ENCODE measurements around the gene TNFSF13B. TPM values are rescaled to one million over a fixed set of nuclear protein-coding genes. Genes with fewer than 3 reads are reported as not detected.

The TNFSF13B gene
- total RNA-seq, 1 donor from 2014 or later = 15.0 TPM

DNA sequence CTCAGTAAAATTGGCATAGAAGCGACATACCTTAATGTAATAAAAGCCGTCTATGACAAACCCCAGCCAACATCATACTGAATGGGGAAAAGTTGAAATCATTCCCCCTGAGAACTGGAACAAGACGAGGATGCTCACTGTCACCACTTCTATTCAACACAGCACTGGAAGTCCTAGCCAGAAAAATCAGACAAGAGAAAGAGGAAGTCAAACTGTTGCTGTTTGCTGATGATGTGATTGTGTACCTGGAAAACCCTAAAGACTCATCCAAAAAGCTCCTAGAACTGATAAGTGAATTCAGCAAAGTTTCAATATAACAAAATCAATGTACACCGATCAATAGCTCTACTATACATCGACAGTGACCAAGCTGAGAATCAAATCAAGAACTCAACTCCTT is 63.3 kb downstream of the TNFSF13B start:
- Histone ChIP-seq H3K27me3 (no peaks in the 10 kb centered on the region), H3K27ac (no peak overlapping the region), H3K4me3 (no peak overlapping the region), H3K9me3 (no peaks in the 10 kb centered on the region), H3K36me3 (no peaks in the 10 kb centered on the region), H3K4me1 (no peaks in the 10 kb centered on the region)
- DNase-seq (ENCODE audit: low spot score in 2 of 2) = no peak
- TF ChIP-seq, protein P1, sequence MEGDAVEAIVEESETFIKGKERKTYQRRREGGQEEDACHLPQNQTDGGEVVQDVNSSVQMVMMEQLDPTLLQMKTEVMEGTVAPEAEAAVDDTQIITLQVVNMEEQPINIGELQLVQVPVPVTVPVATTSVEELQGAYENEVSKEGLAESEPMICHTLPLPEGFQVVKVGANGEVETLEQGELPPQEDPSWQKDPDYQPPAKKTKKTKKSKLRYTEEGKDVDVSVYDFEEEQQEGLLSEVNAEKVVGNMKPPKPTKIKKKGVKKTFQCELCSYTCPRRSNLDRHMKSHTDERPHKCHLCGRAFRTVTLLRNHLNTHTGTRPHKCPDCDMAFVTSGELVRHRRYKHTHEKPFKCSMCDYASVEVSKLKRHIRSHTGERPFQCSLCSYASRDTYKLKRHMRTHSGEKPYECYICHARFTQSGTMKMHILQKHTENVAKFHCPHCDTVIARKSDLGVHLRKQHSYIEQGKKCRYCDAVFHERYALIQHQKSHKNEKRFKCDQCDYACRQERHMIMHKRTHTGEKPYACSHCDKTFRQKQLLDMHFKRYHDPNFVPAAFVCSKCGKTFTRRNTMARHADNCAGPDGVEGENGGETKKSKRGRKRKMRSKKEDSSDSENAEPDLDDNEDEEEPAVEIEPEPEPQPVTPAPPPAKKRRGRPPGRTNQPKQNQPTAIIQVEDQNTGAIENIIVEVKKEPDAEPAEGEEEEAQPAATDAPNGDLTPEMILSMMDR (IDR thresholded peaks at IDR 0.05) = no peak
- intact Hi-C loops (cut with DNase I) = no loop called here

DNA sequence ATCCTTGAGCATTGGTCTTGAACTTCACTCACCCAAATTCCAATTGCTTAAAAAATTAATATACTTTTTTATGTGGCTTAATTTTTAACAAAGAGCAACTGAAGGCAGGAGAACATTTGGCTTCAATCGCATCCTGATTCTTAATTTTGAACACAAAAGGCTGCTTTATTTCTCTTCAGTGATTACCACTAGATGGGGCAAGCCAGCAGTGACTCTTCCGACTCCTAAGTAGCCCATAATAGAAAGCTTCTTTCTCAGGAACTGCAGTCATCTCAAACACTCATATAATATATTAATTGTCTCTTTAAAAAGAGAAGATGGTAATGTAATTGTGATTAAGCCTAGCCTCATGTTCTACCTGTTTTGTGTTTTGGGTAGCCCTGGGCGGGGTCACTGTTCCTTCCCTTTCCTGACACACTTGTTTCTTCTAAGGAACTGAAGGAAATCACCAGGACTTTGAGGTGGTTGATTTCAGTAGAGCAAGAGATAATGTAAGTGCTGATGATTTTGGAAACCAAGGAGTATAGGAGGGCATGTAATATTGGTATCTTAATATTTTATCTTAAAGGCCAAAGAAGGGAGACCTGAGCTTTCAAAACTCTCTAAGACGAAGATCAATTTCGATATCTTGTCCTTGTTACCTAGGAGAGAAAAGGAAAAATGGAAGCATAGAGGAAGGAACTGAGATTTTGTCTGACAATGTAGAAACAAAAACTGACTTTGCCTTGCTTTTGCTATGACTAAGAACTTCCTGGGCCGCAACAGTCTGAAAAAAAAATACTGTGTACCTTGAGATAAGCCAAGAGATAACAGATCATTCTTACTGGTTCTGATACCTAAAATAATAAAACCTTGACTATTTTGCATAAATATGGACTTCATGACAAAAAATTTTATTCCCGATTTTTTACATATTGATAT is 73.1 kb downstream of the TNFSF13B start:
- Histone ChIP-seq H3K27ac (no peak overlapping the region), H3K27me3 (no peaks in the 10 kb centered on the region), H3K36me3 (no peaks in the 10 kb centered on the region), H3K4me3 (no peak overlapping the region), H3K4me1 (no peaks in the 10 kb centered on the region), H3K9me3 (no peaks in the 10 kb centered on the region)
- DNase-seq (ENCODE audit: low spot score in 2 of 2) = no peak
- intact Hi-C loops (cut with DNase I) = no loop called here
- TF ChIP-seq, protein P1 (IDR thresholded peaks at IDR 0.05) = peak in 2 of 3 experiments; percentile 19 to 46

DNA sequence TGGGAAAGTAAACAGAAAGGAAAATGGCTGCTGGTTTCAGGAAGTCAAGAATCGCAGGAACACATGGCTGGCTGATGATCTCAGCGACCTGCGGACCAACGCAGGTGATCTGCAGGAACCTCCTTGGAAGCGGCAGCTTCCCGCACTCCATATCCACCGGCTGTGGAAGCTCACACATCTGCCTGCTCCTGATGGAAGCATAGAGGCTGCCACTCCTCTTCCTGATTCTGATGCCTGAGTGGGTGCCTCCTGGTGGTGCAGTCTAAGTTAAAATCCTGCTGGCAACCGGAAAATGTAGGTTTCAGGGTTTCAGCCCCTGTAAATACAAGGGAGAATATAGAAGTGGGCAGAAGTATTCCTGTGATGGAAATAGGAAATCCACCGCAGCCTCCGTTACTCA is 75.5 kb downstream of the TNFSF13B start:
- no peak overlapping the region for H3K27ac ChIP-seq
- no peaks in the 10 kb centered on the region for H3K4me1 ChIP-seq
- H3K4me3 ChIP-seq = no peak overlapping the region
- H3K36me3 ChIP-seq = no peaks in the 10 kb centered on the region
- intact Hi-C loops (cut with DNase I) = no loop called here
- DNase-seq (ENCODE audit: low spot score in 2 of 2) = no peak
- no peaks in the 10 kb centered on the region for H3K9me3 ChIP-seq
- TF ChIP-seq, protein P1 (IDR thresholded peaks at IDR 0.05) = no peak
- no peaks in the 10 kb centered on the region for H3K27me3 ChIP-seq

DNA sequence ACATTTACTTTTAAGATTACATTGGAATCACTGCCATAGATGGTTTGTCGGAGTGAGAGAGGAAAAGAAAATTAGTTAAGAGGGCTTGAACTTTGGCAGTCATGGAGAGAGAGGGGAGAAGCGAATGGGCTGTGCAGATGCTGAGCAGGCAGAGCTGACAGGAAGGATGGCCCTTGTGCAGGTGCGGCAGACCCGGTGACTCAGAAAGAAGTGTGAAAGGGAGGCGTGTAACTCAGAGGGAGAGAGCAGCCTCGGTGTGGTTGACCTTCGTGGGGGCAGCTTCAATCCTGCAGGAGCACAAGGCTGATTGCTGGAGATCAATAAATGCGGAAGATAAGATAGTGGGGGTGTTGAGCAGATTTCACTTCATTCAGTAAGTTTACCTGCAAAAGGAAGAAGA is 76.9 kb downstream of the TNFSF13B start:
- TF ChIP-seq, protein P1 (IDR thresholded peaks at IDR 0.05) = no peak
- H3K4me3 ChIP-seq = no peak overlapping the region
- H3K27me3 ChIP-seq = no peaks in the 10 kb centered on the region
- H3K4me1 ChIP-seq = no peaks in the 10 kb centered on the region
- no peak for DNase-seq (ENCODE audit: low spot score in 2 of 2)
- no peak overlapping the region for H3K27ac ChIP-seq
- no peaks in the 10 kb centered on the region for H3K9me3 ChIP-seq
- no peaks in the 10 kb centered on the region for H3K36me3 ChIP-seq
- intact Hi-C loops (cut with DNase I) = no loop called here

DNA sequence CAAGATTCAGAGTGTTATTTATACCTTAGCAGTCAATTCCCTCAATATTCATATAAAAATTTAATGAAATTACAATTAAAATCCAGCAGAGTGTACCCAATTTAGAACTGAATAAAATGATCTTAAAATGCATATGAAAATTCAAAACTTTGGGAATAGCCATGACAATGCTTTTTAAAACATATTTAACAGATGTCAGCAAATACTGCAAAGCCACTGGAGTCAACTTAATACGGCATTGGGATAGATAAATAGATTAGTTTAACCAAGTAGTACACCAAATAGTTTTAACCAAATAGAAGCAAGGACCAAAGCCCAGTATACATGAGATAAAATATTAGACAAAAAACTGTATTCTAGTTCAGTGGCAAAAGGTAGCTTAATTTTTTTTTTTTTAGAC is 79.8 kb downstream of the TNFSF13B start:
- no peaks in the 10 kb centered on the region for H3K36me3 ChIP-seq
- no peaks in the 10 kb centered on the region for H3K4me1 ChIP-seq
- no peak for DNase-seq (ENCODE audit: low spot score in 2 of 2)
- H3K27me3 ChIP-seq = no peaks in the 10 kb centered on the region
- TF ChIP-seq, protein P1 (IDR thresholded peaks at IDR 0.05) = no peak
- intact Hi-C loops (cut with DNase I) = no loop called here
- no peak overlapping the region for H3K4me3 ChIP-seq
- no peak overlapping the region for H3K27ac ChIP-seq
- no peaks in the 10 kb centered on the region for H3K9me3 ChIP-seq

Measured in ascending aorta (tissue), 2 donors.